GM23338 (cell line): ENCODE data around the gene CD9. TPM values are rescaled to one million over a fixed set of nuclear protein-coding genes. Genes with fewer than 3 reads are reported as not detected.

Experiments
- ATAC-seq: fragments of 200-7000 bp; cut with Tn5 transposase; 3 replicates; pipeline ENCODE4 v1.9.1; 2020
- DNase-seq: peaks from one replicate; pipeline ENCODE4 v3.0.0-alpha.2; 2015; ENCODE audit warnings: low spot score
- H2AFZ ChIP-seq: fragments of 200-600 bp; sonication (generic); 2 replicates; pipeline ENCODE4 v1.8.0; 2016; ENCODE audit warnings: antibody characterized with exemption, mild to moderate bottlenecking, moderate library complexity
- H3F3A ChIP-seq: fragments of 200-600 bp; sonication (generic); replicated peaks from 2 replicates; pipeline ENCODE4 v1.8.0; 2017; ENCODE audit warnings: antibody characterized with exemption, mixed run types, low read depth
- H3K27ac ChIP-seq: fragments of 200-600 bp; sonication (generic); 2 replicates; pipeline ENCODE4 v1.6.1; 2016; ENCODE audit warnings: low read depth
- H3K27me3 ChIP-seq: fragments of 200-600 bp; sonication (generic); 2 replicates; pipeline ENCODE4 v1.8.0; 2016; ENCODE audit warnings: mild to moderate bottlenecking, mixed run types, moderate library complexity; ENCODE audit not compliant: insufficient read depth
- H3K36me3 ChIP-seq: fragments of 200-600 bp; sonication (generic); 2 replicates; pipeline ENCODE4 v1.8.0; 2016; ENCODE audit warnings: mild to moderate bottlenecking; ENCODE audit not compliant: insufficient read depth
- H3K4me1 ChIP-seq: fragments of 200-600 bp; sonication (generic); 2 replicates; pipeline ENCODE4 v1.8.0; 2016; ENCODE audit warnings: mild to moderate bottlenecking, moderate library complexity; ENCODE audit not compliant: insufficient read depth
- H3K4me2 ChIP-seq: fragments of 200-600 bp; sonication (generic); 2 replicates; pipeline ENCODE4 v1.7.1; 2017; ENCODE audit warnings: mixed run types
- H3K4me3 ChIP-seq: fragments of 200-600 bp; sonication (generic); 2 replicates; pipeline ENCODE4 v1.6.1; 2016; ENCODE audit warnings: mixed run types
- H3K79me2 ChIP-seq: fragments of 200-600 bp; sonication (generic); replicated peaks from 2 replicates; pipeline ENCODE4 v1.8.0; 2017; ENCODE audit warnings: mild to moderate bottlenecking; ENCODE audit not compliant: insufficient read depth
- H3K9me2 ChIP-seq: fragments of 200-600 bp; sonication (generic); 2 replicates; pipeline ENCODE4 v1.8.0; 2017; ENCODE audit not compliant: insufficient read depth
- H4K20me1 ChIP-seq: fragments of 200-600 bp; sonication (generic); replicated peaks from 2 replicates; pipeline ENCODE4 v1.8.0; 2017; ENCODE audit warnings: mild to moderate bottlenecking; ENCODE audit not compliant: insufficient read depth
- H3K27ac Mint-ChIP-seq: 2 replicates; pipeline ENCODE4 v1.8.0; 2020; ENCODE audit warnings: inconsistent platforms, mild to moderate bottlenecking, moderate library complexity, mixed read lengths
- H3K27me3 Mint-ChIP-seq: 3 replicates; pipeline ENCODE4 v1.8.0; 2022; ENCODE audit warnings: low read depth, mild to moderate bottlenecking, moderate library complexity, mixed read lengths, inconsistent platforms; ENCODE audit not compliant: insufficient read depth, poor library complexity
- H3K36me3 Mint-ChIP-seq: 3 replicates; pipeline ENCODE4 v1.8.0; 2021; ENCODE audit warnings: low read depth, mild to moderate bottlenecking, inconsistent platforms, moderate library complexity, mixed read lengths
- H3K4me1 Mint-ChIP-seq: 3 replicates; pipeline ENCODE4 v1.8.0; 2020; ENCODE audit warnings: mild to moderate bottlenecking, inconsistent platforms, mixed read lengths
- H3K4me3 Mint-ChIP-seq: 3 replicates; pipeline ENCODE4 v1.8.0; 2021; ENCODE audit warnings: moderate library complexity, mild to moderate bottlenecking, inconsistent platforms, mixed read lengths
- H3K9me3 Mint-ChIP-seq: 3 replicates; pipeline ENCODE4 v1.8.0; 2020; ENCODE audit warnings: moderate library complexity, mild to moderate bottlenecking, inconsistent platforms, mixed read lengths
- CREB1 ChIP-seq: fragments of 250-450 bp; sonication (Bioruptor Pico); IDR thresholded peaks from 2 replicates; pipeline ENCODE4 v1.5.0; 2020; ENCODE audit warnings: low read depth, mild to moderate bottlenecking, moderate library complexity
- EZH2 ChIP-seq: fragments of 200-600 bp; sonication (generic); IDR thresholded peaks from one replicate; pipeline ENCODE4 v1.8.0; 2017; ENCODE audit warnings: antibody characterized with exemption, mild to moderate bottlenecking, low read depth; ENCODE audit not compliant: unreplicated experiment
- EZH2phosphoT487 ChIP-seq: fragments of 200-600 bp; sonication (generic); IDR thresholded peaks from one replicate; pipeline ENCODE4 v1.8.1; 2018; ENCODE audit warnings: antibody characterized with exemption; ENCODE audit not compliant: unreplicated experiment
- POLR2AphosphoS5 ChIP-seq: IDR thresholded peaks from 2 replicates; pipeline ENCODE4 v1.6.1; 2016; ENCODE audit warnings: antibody characterized with exemption, low read depth
- REST ChIP-seq: IDR thresholded peaks from one replicate; pipeline ENCODE4 v1.6.1; 2018; ENCODE audit warnings: antibody characterized with exemption; ENCODE audit not compliant: unreplicated experiment
- ZNF114 ChIP-seq: fragments of 250-450 bp; sonication (Bioruptor Pico); IDR thresholded peaks from 2 replicates; pipeline ENCODE4 v1.5.0; 2020; ENCODE audit warnings: mild to moderate bottlenecking, moderate library complexity
- ZNF462 ChIP-seq: fragments of 250-450 bp; sonication (Bioruptor Pico); IDR thresholded peaks from 2 replicates; pipeline ENCODE4 v1.5.0; 2020; ENCODE audit warnings: mild to moderate bottlenecking, moderate library complexity
- polyA plus RNA-seq: library from polyadenylated mRNA; unstranded; fragments of >200 nt; fragmentation: Nextera tagmentation; extraction: Ambion mirVana; gene quantifications from 2 replicates; pipeline ENCODE4 v1.2.1, GENCODE V29; 2016
- total RNA-seq: library from RNA; depleted of rRNA; stranded (reverse); fragments of >200 nt; shearing (Covaris generic); gene quantifications from 2 replicates; pipeline ENCODE4 v1.2.3, GENCODE V29; 2014

The CD9 gene
- total and polyA plus RNA-seq, 2 experiments from 2014 or later = 222 to 251 TPM

- Histone ChIP-seq H3K27ac (no peak overlapping the region), H2AFZ (no peak overlapping the region), H3F3A (no peaks in the 10 kb centered on the region), H3K27me3 (no peaks in the 10 kb centered on the region), H3K79me2 (no peaks in the 10 kb centered on the region), H3K4me1 (peaks cover 10% of the 10 kb centered on the region), H4K20me1 (no peaks in the 10 kb centered on the region), H3K4me2 (no peak overlapping the region), H3K36me3 (no peaks in the 10 kb centered on the region), H3K9me2 (peaks cover 1% of the 10 kb centered on the region; the same call in 1 of the 2 replicates), H3K4me3 (no peak overlapping the region)
- TF ChIP-seq POLR2AphosphoS5 (no peak), ZNF462 (CRISPR knock-in tag) (no peak), EZH2phosphoT487 (no peak), REST (no peak), CREB1 (CRISPR knock-in tag) (no peak), EZH2 (no peak), ZNF114 (CRISPR knock-in tag) (no peak)
- Mint-ChIP-seq H3K4me1 (peaks cover 15% of the 10 kb centered on the region), H3K9me3 (no peaks in the 10 kb centered on the region; the same call in 2 of the 3 replicates), H3K27me3 (peaks cover 12% of the 10 kb centered on the region), H3K27ac (no peak overlapping the region), H3K4me3 (no peak overlapping the region), H3K36me3 (no peaks in the 10 kb centered on the region)
- DNase-seq (no peak), ATAC-seq (no peak)
Measured at GRCh38 chr12:6177642-6178358, 22.4 kb upstream of the CD9 start.
